Stimulated activated naive CD4-positive, alpha-beta T cell treated with Interleukin-2 at 50 U/mL for 16 hours (primary cell): ENCODE measurements around the gene TOP1.
"Not testable (repeated sequence)": the region's sequence is repeated elsewhere in the genome, so short reads cannot be mapped to it uniquely, and the experiment has no call there.

Experiments
- DNase-seq: peaks from one replicate; lab custom pipeline; 2025; lab: John Stamatoyannopoulos, UW

The TOP1 gene

DNA sequence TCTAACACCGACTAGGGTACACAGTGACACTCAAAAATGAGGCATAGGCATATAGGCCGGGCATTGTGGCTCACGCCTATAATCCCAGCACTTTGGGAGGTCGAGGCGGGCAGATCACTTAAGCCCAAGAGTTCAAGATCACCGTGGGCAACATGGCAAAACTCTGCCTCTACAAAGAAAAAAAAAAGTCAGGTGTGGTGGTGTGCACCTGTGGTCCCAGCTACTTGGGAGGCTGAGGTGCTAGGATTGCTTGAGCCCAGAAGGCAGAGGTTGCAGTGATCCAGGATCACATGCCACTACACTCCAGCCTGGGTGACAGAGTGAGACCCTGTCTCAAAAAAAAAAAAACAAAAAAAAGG lies 24.7 kb upstream of the TOP1 start:
- not testable (repeated sequence) for DNase-seq

GRCh38 chr20:41004531-41005360 lies 23.9 kb upstream of the TOP1 start:
- peak; percentile 24 for DNase-seq

GRCh38 chr20:41005361-41005729 lies 23.3 kb upstream of the TOP1 start:
- DNase-seq, result no peak

DNA sequence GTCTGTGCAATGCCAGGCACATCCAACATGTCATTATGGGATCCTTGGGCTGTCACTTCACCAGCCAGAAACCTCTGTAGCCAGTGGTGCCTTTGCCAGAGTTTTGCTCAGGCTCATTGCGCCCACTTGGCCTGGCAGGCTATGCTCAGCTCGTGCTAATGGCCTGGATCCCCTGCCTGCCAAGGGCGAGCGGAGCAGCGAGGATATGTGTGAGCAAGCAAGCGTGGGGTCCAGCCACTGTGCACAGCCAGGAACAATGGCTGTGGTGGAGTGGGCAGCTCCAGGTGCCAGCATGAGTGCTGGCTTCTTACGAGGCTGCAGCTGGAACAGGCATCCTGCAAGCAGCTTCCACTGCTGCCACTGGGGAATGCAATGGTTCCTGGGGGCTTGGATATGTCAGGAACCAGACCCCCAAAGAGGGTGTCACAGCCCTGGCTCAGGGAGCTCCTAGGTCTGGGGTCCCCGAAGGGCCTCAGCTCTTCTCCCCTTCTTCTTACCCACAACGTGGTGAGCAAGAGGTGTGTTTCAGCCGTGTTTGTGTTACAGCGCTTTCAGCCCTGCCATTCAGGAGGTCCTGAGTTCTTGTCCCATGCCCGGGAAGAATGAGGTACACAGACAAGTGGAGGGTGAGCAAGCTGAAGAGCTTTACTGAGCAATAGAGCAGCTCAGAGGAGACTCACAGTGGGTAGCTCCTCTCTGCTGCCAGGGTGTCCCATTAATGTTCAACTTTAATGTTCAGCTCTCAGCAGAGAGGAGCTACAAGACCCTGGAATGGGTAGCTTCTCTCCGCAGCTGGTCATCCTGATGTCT lies 22.3 kb upstream of the TOP1 start:
- DNase-seq, result no peak

DNA sequence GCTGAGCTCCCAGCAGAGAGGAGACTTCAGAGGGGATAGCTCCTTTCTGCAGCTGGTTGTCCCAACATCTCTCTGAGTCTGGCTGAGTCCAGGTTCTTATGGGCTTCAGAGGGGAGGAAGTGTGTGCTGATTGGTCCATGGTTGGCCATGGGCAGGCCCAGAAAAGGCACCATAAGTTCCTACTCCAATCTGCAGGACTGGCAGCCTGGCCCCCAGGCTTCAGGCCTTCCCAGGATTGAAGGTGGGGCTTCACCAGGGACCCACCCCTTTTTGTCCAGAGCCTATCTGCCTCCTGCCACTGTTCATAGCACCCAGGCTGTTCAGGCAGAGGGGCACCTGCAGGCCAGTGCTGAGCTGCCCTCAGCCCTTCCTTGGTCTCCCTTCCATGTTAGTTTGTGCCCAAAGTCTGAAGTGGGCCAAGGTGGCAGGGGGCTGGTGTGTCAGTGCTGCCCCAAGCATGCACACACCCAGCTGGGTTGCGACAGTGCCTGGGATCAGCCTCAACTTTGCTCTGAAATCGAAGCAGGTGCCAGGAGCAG lies 21.6 kb upstream of the TOP1 start:
- no peak for DNase-seq

GRCh38 chr20:41007481-41007880 lies 21.1 kb upstream of the TOP1 start:
- DNase-seq, result no peak

GRCh38 chr20:41009946-41010345 lies 18.7 kb upstream of the TOP1 start:
- no peak for DNase-seq

- no peak for DNase-seq
These were observed 17.0 kb upstream of the TOP1 start for GRCh38 chr20:41011551-41012067.

DNA sequence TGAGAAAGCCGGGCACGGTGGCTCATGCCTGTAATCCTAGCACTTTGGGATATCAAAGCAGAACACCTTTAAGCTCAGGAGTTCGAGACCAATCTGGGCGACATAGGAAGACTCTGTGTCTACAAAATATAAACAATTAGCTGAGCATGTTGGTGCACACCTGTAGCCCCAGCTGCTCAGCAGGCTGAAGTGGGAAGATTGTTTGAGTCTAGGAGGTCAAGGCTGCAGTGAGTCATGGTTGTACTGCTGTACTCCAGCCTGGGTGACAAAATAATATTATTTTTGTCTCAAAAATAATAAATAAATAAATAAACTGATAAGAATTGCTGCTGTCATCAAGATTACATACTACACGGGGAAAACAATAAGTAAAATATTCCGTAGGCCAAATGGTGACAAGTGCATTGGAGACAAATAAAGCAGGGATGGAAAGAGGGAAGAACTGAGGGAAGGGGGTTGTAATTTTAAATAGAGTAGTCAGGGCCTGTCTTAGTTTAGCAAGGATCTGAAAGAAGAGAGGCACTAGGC lies 14.0 kb upstream of the TOP1 start:
- DNase-seq, result no peak

DNA sequence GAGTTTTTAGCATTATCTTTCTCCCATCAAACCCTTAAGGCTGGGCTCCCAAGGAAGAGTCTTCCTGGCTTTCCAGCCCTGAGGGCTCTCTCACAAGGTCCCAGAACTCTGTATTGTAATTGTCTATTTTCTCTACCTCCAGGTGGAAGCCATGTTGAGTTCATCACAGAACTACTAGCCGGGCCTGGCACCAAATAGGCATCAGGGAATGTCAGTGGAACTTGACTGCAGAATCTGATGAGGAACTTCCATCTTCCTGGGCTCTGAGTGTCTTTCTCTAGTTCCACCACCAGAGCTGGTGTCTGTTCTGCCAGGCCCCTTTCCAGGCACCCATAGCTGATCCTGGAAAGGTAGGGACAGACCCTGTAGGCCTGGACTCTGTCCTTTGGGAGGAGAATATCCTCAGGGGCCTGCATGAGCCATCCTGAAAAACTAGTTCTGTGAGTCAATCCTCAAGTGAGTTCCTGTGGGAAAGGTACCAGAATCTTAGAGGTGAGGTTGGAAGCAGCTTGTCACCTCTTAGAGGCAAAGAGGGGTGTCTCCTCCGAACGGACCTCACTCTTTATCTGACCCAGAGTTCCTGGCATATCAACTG lies 11.1 kb upstream of the TOP1 start:
- DNase-seq, result no peak

DNA sequence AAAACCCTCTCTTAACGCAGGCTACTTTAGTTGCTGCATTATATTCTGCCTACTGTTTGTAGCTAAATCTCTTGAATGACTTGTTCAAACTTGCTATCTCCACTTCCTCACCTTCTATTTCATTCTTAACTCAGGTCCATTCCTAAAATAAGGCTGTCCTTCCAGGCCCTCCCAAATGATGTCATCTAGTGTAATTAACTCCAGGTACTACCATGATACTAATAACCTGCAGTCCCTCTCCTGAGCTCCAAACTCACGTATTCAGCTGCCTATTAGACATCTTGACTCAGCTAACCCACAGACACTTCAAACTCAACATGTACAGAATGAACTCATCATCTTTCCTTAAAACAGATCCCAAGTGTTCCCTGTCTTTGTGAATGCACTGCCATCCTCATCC lies 10.5 kb upstream of the TOP1 start:
- no peak for DNase-seq

DNA sequence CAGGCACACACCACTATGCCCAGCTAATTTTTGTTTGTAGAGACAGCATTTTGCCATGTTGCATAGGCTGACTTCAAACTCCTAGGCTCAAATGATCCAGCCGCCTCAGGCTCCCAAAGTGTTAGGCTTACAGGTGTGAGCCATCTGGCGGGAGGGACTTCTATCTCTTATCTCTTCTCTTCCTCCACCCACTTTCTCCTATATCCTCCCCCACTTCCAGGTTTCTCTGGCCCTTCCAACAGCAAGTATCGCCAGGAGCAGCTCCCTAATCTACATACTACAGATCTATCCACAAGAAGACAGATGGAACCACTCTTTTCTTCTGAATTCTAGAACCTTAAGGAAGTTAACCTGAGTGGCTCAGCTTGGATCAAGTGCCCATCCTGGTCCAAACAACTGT lies 5.1 kb upstream of the TOP1 start:
- no peak for DNase-seq

GRCh38 chr20:41027366-41027765 lies 1.3 kb upstream of the TOP1 start:
- DNase-seq, result no peak

DNA sequence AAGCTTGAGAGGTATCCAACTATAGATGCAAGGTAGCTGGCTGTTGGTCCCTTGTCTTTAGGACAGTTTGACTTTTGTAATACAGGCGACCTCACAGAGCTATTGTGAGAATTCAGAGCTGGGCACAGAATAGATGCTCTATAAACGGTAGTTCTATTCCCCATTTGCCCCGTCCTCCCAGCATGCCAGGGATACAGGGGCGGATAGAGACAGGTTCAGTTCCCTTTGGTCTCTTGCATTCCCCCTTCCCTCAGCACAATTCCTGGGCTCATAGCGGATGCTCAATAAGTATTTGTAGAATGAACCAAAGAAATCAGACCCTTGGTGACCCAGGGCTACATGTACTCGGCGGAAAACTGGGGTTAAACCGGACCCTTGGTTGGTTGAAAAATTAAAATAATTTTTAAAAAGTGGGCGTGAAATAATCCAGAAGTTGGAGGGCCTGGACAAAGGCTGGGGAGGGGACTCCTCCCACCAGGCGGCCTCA lies 707 bp upstream of the TOP1 start:
- DNase-seq, result no peak

DNA sequence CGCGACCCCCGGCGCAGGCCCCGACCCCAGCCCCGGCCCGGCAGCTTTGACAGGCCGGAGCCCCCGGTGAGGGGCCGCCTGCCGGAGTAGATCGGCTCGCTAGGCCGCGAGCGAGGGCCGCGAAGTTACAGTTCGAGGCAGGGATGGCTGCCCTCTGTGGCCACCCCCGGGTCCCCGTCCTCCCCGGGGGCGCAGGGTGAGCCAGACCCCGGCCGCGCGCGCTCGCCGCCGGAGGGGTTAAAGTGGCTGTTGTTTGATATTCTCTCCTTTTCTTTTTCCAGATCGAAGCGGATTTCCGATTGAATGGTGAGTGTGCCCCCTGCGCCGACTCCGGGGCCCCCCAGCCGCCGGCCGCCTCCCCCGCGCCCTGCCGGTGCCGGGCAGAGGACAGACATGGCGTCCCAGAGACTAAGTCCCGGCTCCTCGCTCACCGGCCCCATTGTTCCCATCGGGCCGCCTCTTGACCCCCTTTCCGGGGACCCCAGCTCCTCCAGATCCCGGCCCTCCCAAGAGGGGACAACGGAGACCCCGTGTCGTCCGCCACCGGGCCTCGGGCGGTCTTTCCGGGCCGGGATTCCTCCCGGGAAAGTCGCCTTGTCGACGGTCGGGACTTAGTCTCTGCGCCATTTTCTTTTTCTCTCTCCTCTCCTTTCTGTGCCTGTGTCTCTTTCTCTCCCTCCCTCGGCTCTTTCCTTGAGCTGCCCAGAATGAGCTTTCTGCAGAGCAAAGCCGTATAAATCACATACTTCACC lies 704 bp downstream of the TOP1 start:
- no peak for DNase-seq

- DNase-seq, result no peak
These were observed 1.4 kb downstream of the TOP1 start for GRCh38 chr20:41030061-41030460.

GRCh38 chr20:41030531-41031242 lies 2.1 kb downstream of the TOP1 start:
- no peak for DNase-seq

GRCh38 chr20:41031243-41031619 lies 2.6 kb downstream of the TOP1 start:
- DNase-seq, result no peak

DNA sequence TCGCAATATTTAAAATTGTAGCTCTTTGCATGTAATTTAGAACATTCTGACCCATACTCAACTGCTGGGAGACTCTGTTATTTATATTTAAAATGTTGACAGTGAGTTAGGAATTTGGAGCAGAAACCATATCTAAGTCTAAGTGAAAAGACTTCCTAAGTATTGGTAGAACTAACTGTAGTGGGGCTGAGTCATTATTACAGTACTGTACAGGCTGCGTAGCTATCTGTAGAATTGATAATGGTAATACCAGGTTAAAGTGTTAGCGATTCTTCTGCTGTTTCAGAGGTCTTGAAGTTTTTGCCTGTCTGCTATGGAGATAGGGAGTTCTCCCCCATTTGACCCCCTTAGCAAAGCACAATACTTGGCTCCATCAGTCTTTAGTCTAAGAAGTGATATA lies 3.6 kb downstream of the TOP1 start:
- DNase-seq, result no peak

DNA sequence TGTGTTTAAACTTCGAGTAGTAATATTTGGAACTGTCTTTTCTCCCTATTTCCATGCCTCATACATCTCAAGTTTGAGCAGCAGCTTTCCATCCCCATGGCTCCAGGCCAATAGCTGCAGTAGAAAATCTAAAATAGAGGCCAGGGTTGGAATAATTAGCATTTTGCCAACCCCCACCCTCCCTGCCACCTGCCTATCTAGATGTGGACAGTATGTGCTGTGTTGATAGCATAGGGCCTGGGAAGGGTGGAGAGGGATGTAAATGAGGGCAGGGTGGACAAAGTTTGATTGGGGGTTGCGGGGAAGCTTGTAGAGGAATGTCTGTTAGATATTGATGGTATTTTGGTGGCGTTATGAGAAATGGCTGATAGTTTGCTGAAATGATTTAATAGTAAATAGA lies 5.6 kb downstream of the TOP1 start:
- no peak for DNase-seq

GRCh38 chr20:41035207-41035606 lies 6.6 kb downstream of the TOP1 start:
- no peak for DNase-seq
